ENCODE results near the gene SRP14. TPM values are rescaled to one million over a fixed set of nuclear protein-coding genes. Genes with fewer than 3 reads are reported as not detected.

SRP14 gene
- polyA plus RNA-seq, 4 donors, result 261 to 329 (median 300) TPM

- Histone ChIP-seq H3K27me3 (ENCODE audit: control insufficient read depth in 3 of 3, insufficient read depth in 3 of 3, low read length in 3 of 3) (no peaks in the 10 kb centered on the region), H3K9me3 (ENCODE audit: control insufficient read depth in 2 of 2, insufficient read depth in 1 of 2, low read depth in 1 of 2, low read length in 1 of 2) (no peaks in the 10 kb centered on the region), H3K4me1 (ENCODE audit: control insufficient read depth in 3 of 3, insufficient read depth in 2 of 3, low read depth in 1 of 3, low read length in 2 of 3) (peaks cover 20 to 70% (median 36%) of the 10 kb centered on the region in 3 donors), H3K4me3 (ENCODE audit: low read depth in 1 of 3, low read length in 3 of 3) (no peak overlapping the region), H3K27ac (ENCODE audit: low read depth in 1 of 3, low read length in 2 of 3) (peak overlapping the region; percentile 37 to 93 (median 66)), H3K36me3 (ENCODE audit: control insufficient read depth in 3 of 3, insufficient read depth in 2 of 3, low read depth in 1 of 3, low read length in 3 of 3) (peaks cover 0 to 39% (median 0%) of the 10 kb centered on the region in 3 donors)
- FAIRE-seq (no peak), DNase-seq (no peak)
- 68 to 75% (median 70%) methylated on average over 10 to 12 of the region's 12 CpGs for WGBS, 3 donors
Observed at GRCh38 chr15:40050788-40051470, 11.9 kb upstream of the SRP14 start.

GRCh38 chr15:40048926-40049475 lies 10.0 kb upstream of the SRP14 start:
- Histone ChIP-seq H3K4me3 (ENCODE audit: low read depth in 1 of 3, low read length in 3 of 3) (no peak overlapping the region), H3K9me3 (ENCODE audit: control insufficient read depth in 2 of 2, insufficient read depth in 1 of 2, low read depth in 1 of 2, low read length in 1 of 2) (no peaks in the 10 kb centered on the region), H3K27ac (ENCODE audit: low read depth in 1 of 3, low read length in 2 of 3) (peak overlapping the region in 1 of 3 donors; percentile 90), H3K36me3 (ENCODE audit: control insufficient read depth in 3 of 3, insufficient read depth in 2 of 3, low read depth in 1 of 3, low read length in 3 of 3) (peaks cover 0 to 31% (median 0%) of the 10 kb centered on the region in 3 donors), H3K4me1 (ENCODE audit: control insufficient read depth in 3 of 3, insufficient read depth in 2 of 3, low read depth in 1 of 3, low read length in 2 of 3) (peaks cover 10 to 66% (median 27%) of the 10 kb centered on the region in 3 donors), H3K27me3 (ENCODE audit: control insufficient read depth in 3 of 3, insufficient read depth in 3 of 3, low read length in 3 of 3) (no peaks in the 10 kb centered on the region)
- DNase-seq, result no peak
- 89 to 97% (median 91%) methylated on average over 3 of the region's 3 CpGs for WGBS, 3 donors
- no peak for FAIRE-seq

- DNase-seq (peak in 1 of 2 donors; percentile 51), FAIRE-seq (no peak)
- H3K36me3 ChIP-seq (ENCODE audit: control insufficient read depth in 3 of 3, insufficient read depth in 2 of 3, low read depth in 1 of 3, low read length in 3 of 3), result peaks cover 0 to 25% (median 0%) of the 10 kb centered on the region in 3 donors
- H3K4me3 ChIP-seq (ENCODE audit: low read depth in 1 of 3, low read length in 3 of 3), result no peak overlapping the region
- 56 to 68% (median 62%) methylated on average over 10 of the region's 10 CpGs for WGBS, 3 donors
- H3K27ac ChIP-seq (ENCODE audit: low read depth in 1 of 3, low read length in 2 of 3), result peak overlapping the region; percentile 17 to 90 (median 50)
- no peaks in the 10 kb centered on the region for H3K27me3 ChIP-seq (ENCODE audit: control insufficient read depth in 3 of 3, insufficient read depth in 3 of 3, low read length in 3 of 3)
- no peaks in the 10 kb centered on the region for H3K9me3 ChIP-seq (ENCODE audit: control insufficient read depth in 2 of 2, insufficient read depth in 1 of 2, low read depth in 1 of 2, low read length in 1 of 2)
- H3K4me1 ChIP-seq (ENCODE audit: control insufficient read depth in 3 of 3, insufficient read depth in 2 of 3, low read depth in 1 of 3, low read length in 2 of 3), result peaks cover 10 to 59% (median 27%) of the 10 kb centered on the region in 3 donors
Observed at GRCh38 chr15:40048211-40048792, 9.3 kb upstream of the SRP14 start.

GRCh38 chr15:40047415-40048210 lies 8.6 kb upstream of the SRP14 start:
- Histone ChIP-seq H3K36me3 (ENCODE audit: control insufficient read depth in 3 of 3, insufficient read depth in 2 of 3, low read depth in 1 of 3, low read length in 3 of 3) (peaks cover 0 to 25% (median 0%) of the 10 kb centered on the region in 3 donors), H3K27me3 (ENCODE audit: control insufficient read depth in 3 of 3, insufficient read depth in 3 of 3, low read length in 3 of 3) (no peaks in the 10 kb centered on the region), H3K27ac (ENCODE audit: low read depth in 1 of 3, low read length in 2 of 3) (peak overlapping the region; percentile 17 to 90 (median 50)), H3K4me1 (ENCODE audit: control insufficient read depth in 3 of 3, insufficient read depth in 2 of 3, low read depth in 1 of 3, low read length in 2 of 3) (peaks cover 6 to 52% (median 22%) of the 10 kb centered on the region in 3 donors), H3K4me3 (ENCODE audit: low read depth in 1 of 3, low read length in 3 of 3) (no peak overlapping the region), H3K9me3 (ENCODE audit: control insufficient read depth in 2 of 2, insufficient read depth in 1 of 2, low read depth in 1 of 2, low read length in 1 of 2) (no peaks in the 10 kb centered on the region)
- 27 to 42% (median 41%) methylated on average over 15 of the region's 15 CpGs for WGBS, 3 donors
- FAIRE-seq (no peak), DNase-seq (peak; percentile 53 to 76)

GRCh38 chr15:40046721-40047414 lies 7.9 kb upstream of the SRP14 start:
- peak; percentile 46 to 72 for DNase-seq
- no peaks in the 10 kb centered on the region for H3K9me3 ChIP-seq (ENCODE audit: control insufficient read depth in 2 of 2, insufficient read depth in 1 of 2, low read depth in 1 of 2, low read length in 1 of 2)
- H3K27me3 ChIP-seq (ENCODE audit: control insufficient read depth in 3 of 3, insufficient read depth in 3 of 3, low read length in 3 of 3), result no peaks in the 10 kb centered on the region
- 62 to 72% (median 67%) methylated on average over 5 of the region's 5 CpGs for WGBS, 3 donors
- H3K36me3 ChIP-seq (ENCODE audit: control insufficient read depth in 3 of 3, insufficient read depth in 2 of 3, low read depth in 1 of 3, low read length in 3 of 3), result peaks cover 0 to 25% (median 0%) of the 10 kb centered on the region in 3 donors
- no peak for FAIRE-seq
- H3K27ac ChIP-seq (ENCODE audit: low read depth in 1 of 3, low read length in 2 of 3), result peak overlapping the region; percentile 17 to 90 (median 50)
- H3K4me3 ChIP-seq (ENCODE audit: low read depth in 1 of 3, low read length in 3 of 3), result no peak overlapping the region
- peaks cover 2 to 45% (median 22%) of the 10 kb centered on the region in 3 donors for H3K4me1 ChIP-seq (ENCODE audit: control insufficient read depth in 3 of 3, insufficient read depth in 2 of 3, low read depth in 1 of 3, low read length in 2 of 3)

- H3K27ac ChIP-seq (ENCODE audit: low read depth in 1 of 3, low read length in 2 of 3), result peak overlapping the region in 1 of 3 donors; percentile 52
- WGBS, 3 donors, result 83 to 86% (median 84%) methylated on average over 6 of the region's 6 CpGs
Observed at GRCh38 chr15:40045572-40046217, 6.7 kb upstream of the SRP14 start.

GRCh38 chr15:40044717-40045571 lies 6.0 kb upstream of the SRP14 start:
- FAIRE-seq, result no peak
- Histone ChIP-seq H3K36me3 (ENCODE audit: control insufficient read depth in 3 of 3, insufficient read depth in 2 of 3, low read depth in 1 of 3, low read length in 3 of 3) (peaks cover 0 to 22% (median 0%) of the 10 kb centered on the region in 3 donors), H3K4me3 (ENCODE audit: low read depth in 1 of 3, low read length in 3 of 3) (peak overlapping the region in 1 of 3 donors; percentile 26), H3K4me1 (ENCODE audit: control insufficient read depth in 3 of 3, insufficient read depth in 2 of 3, low read depth in 1 of 3, low read length in 2 of 3) (peaks cover 2 to 36% (median 22%) of the 10 kb centered on the region in 3 donors), H3K9me3 (ENCODE audit: control insufficient read depth in 2 of 2, insufficient read depth in 1 of 2, low read depth in 1 of 2, low read length in 1 of 2) (no peaks in the 10 kb centered on the region), H3K27me3 (ENCODE audit: control insufficient read depth in 3 of 3, insufficient read depth in 3 of 3, low read length in 3 of 3) (no peaks in the 10 kb centered on the region), H3K27ac (ENCODE audit: low read depth in 1 of 3, low read length in 2 of 3) (peak overlapping the region in 2 of 3 donors; percentile 14 to 52)
- WGBS, 3 donors, result 3 to 5% (median 4%) methylated on average over 22 of the region's 22 CpGs
- DNase-seq, result peak; percentile 90 to 93

More at GRCh38 chr15:40045572-40046217, 6.7 kb upstream of the SRP14 start:
- DNase-seq (no peak), FAIRE-seq (no peak)
- no peak overlapping the region for H3K4me3 ChIP-seq (ENCODE audit: low read depth in 1 of 3, low read length in 3 of 3)
- no peaks in the 10 kb centered on the region for H3K9me3 ChIP-seq (ENCODE audit: control insufficient read depth in 2 of 2, insufficient read depth in 1 of 2, low read depth in 1 of 2, low read length in 1 of 2)
- peaks cover 2 to 33% (median 22%) of the 10 kb centered on the region in 3 donors for H3K4me1 ChIP-seq (ENCODE audit: control insufficient read depth in 3 of 3, insufficient read depth in 2 of 3, low read depth in 1 of 3, low read length in 2 of 3)
- H3K36me3 ChIP-seq (ENCODE audit: control insufficient read depth in 3 of 3, insufficient read depth in 2 of 3, low read depth in 1 of 3, low read length in 3 of 3), result peaks cover 0 to 25% (median 0%) of the 10 kb centered on the region in 3 donors
- H3K27me3 ChIP-seq (ENCODE audit: control insufficient read depth in 3 of 3, insufficient read depth in 3 of 3, low read length in 3 of 3), result no peaks in the 10 kb centered on the region

Measured in small intestine (tissue), 7 donors.